WTC11 (cell line): Measurements from ENCODE around the gene SBNO2.

Experiments used
- CTCF ChIP-seq: fragments of 200-600 bp; IDR thresholded peaks from 2 replicates; pipeline ENCODE4 v1.8.0; 2022; ENCODE audit warnings: antibody characterized with exemption
- FOXK1 ChIP-seq: sonication (generic); formaldehyde crosslinking; IDR thresholded peaks from 2 replicates; pipeline ENCODE4 v1.8.0; 2022; ENCODE audit warnings: mild to moderate bottlenecking, moderate library complexity, missing genetic modification reagents

- TF ChIP-seq CTCF: no peak
- no peak for TF ChIP-seq FOXK1 (CRISPR knock-in tag)
These were observed 39.6 kb upstream of the SBNO2 start for GRCh38 chr19:1213391-1214286.
